ENCODE data around the gene SELENOK.

The SELENOK gene

GRCh38 chr3:53881691-53882593, 9.7 kb downstream of the SELENOK start, which contains the start of gene ACTR8:
ACTR8 (minus strand) TSS chr3:53882152; CDS start chr3:53882101, 51 bp downstream.
- peak; percentile 89 for DNase-seq

- DNase-seq, result no peak
Observed at GRCh38 chr3:53880396-53881345, 11.0 kb downstream of the SELENOK start.

DNA sequence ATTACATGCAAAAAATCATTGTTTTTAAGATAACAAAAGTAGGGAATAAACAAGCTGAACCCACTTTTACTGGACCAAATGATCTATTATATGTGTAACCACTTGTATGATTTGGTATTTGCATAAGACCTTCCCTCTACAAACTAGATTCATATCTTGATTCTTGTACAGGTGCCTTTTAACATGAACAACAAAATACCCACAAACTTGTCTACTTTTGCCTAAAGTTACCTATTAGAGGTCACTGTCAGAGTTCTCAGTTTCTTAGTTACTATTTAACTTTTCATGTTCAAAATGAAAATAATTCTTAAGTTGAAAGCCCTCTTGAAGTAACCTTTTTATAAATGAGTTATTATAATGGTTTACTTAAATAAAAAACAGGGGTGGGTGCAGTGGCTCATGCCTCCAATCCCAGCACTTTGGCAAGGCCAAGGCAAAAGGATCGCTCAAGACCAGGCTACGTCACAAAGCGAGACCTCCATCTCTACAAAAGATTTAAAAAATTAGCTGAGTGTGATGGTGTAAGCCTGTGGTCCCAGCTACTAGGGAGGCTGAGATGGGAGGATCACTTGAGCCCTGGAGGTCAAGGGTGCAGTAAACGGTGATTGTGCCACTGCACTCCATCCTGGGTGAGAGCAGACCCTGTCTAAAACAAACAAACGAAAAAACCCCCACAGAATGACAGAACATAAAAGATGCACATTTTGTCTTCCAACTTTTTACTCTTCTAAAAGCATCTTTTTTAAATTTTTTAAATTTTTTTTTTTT, 25.7 kb downstream of the SELENOK start:
- DNase-seq, result no peak

DNA sequence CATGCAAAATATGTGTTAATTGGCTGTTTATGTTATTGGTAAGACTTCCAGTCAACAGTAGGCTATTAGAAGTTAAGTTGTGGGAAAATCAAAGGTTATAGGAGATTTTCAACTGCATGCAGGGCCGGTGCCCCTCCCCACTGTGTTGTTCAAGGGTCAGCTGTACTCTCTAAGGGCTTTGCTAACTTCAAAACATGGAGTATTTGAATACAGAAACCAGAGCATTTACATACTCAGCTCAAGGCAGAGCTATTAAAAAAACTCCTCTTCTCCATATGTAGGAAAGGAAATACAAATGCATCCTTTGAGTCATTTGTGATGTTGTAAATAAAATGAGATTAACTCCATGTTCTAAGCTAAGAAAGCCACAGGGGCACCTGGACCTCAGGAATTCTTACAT, 28.5 kb downstream of the SELENOK start:
- no peak for DNase-seq

DNA sequence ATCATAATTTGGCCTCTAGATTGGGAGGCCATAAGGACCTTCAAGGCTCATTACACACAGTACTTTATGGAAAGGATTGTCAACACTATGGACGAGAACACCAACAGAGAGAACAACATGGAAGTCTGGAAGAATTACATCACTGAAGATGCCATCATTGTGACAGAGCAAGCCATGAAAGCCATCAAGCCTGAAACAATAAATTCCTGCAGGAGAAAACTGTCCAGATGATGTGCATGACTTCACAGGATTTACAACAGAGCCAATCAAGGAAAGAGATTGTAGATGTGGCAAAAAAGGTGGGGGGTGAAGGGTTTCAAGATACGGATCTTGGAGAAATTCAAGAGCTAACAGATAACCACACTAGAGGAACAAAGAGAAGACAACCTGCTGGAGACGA, 29.4 kb downstream of the SELENOK start:
- DNase-seq, result no peak

DNA sequence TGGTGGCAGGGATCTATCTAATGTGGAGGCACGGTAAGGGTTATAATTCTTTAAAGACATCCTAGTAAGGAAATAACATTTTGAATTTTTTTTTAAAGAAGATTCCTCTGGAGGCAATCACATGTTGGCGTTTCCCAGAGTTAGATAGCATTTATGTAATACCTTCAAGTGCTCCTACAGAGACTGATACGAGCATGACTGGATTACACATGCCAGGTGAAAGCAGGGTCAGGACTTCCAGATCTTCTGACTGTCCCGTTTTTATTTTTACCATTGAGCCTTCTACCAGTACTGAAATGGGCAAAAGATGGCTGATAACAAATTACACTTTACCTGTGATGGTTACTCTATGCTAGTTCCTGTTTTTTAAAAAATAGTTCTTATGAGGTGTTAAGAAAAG, 31.5 kb downstream of the SELENOK start:
- DNase-seq, result no peak

- no peak for DNase-seq
Observed at GRCh38 chr3:53859178-53859577, 32.5 kb downstream of the SELENOK start.

- no peak for DNase-seq
Observed at GRCh38 chr3:53858096-53858741, 33.4 kb downstream of the SELENOK start.

DNA sequence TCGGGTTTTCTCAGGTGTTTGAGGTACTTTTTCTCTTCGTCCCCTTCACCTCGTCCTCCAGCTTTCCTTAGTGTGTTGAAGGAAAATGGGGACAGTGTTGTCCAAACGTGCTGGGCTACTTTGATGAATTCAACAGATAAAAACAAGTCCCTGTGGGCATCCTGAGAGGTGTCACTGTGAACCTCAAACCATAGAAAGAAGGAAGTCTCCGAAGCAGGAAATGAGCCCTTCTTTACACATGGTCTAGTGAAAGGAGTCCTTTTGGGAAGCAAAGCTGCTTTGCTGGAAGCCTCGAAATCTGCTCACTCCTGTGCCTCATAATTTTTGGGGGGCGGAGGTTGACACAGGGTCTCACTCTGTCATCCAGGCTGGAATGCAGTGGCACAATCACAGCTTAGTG, 34.7 kb downstream of the SELENOK start:
- DNase-seq, result no peak

GRCh38 chr3:53850895-53851294, 40.8 kb downstream of the SELENOK start:
- no peak for DNase-seq

- DNase-seq, result no peak
Observed at GRCh38 chr3:53849916-53850315, 41.7 kb downstream of the SELENOK start.

DNA sequence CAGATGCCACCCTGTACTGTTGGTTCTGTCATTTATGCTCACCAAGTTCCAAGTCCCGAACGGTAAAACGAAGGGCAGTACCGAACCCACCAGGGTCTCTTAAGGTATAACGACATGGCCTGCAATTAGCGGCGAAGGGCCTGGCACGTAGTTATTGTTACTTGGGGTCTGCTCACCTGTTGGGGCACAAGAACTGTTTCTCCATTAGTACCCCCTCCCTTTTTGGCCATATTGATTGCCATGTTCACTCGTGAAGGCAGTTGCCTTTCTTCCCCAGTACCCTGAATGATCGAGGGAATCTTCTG, 44.9 kb downstream of the SELENOK start:
- no peak for DNase-seq

GRCh38 chr3:53846134-53846850, 45.4 kb downstream of the SELENOK start, which contains the start of the genes CHDH and IL17RB:
CHDH (minus strand) TSS chr3:53846419; CDS start chr3:53824008, 22,411 bp downstream.
IL17RB (plus strand) TSS chr3:53846568; CDS start chr3:53846589, 21 bp downstream.
- peak; percentile 41 for DNase-seq

GRCh38 chr3:53845881-53846133, 45.9 kb downstream of the SELENOK start:
- no peak for DNase-seq

DNA sequence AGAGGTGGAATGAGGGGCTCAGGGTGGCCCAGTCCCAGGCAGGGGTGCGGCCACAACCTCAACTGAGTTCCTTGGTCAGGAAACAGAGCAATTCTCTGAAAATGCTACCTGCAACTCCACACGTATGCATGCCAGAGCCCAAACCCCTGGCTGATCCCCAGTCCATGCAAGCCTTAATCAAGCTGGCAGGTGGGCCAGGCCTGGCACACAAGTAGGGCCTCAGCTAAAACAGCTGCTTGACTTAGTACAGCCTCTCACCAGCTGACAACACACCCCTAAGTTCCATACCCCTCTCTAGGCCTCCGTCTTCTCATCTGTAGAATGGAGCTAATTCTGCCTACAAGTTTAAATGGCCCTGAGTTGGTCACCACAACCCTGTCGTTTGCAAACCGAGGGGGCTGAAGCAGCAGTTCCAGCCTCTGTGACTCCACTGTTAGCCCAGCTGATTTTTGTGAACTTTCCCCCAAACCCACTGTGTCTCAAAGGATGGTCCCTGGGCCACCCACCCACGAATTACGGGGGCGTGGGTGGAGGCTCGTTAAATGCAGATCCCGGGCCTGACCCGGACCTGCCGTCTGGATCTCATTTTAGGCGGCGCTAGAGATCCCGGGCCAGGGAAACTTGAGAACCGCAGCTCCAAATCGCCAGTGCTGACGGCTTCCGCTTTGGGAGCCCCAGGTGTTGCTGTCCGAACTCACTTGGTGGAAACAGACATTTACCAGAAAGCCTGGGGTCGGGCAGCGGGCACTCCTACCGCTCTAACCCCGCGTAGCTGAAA, 46.4 kb downstream of the SELENOK start:
- peak; percentile 28 for DNase-seq

DNA sequence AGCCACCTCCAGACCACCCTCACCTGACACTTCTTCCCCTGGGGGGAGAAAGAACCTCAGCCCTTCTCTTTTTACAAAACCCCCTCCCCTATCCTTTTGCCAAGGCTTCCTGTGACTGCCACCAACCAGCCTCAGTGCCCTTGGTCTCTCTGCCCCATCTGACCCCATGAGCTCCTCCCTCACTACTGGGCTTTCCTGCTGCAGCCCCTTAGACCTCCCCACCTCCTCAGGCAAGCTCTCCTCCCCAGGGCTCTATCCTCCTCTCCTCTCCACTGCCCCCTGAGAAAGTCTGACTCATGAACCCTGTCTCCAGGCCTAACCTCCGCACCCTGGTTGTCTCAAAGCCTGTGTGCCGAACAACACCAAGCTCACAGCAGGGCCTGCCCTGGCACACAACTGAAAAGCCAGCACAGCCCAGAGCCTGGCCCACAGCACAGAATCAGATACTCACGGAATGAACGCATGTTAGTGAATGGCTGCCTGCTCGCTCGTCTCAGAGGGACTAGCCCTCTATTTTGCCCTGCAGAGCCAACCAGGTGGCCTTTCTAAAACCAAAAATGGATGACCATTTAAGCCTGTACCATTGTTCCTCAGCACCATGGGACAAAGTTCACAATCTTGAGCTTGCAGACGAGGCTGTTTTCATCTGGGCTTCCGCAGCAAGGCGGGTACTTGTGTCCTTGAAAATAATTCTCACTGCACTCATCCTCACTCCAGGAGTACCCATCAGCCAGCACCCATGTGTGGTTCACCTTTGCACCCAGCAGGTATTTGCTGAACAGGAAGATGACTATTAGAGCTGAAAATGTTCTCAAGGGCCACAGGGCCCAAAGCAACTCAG, 47.2 kb downstream of the SELENOK start:
- no peak for DNase-seq

GRCh38 chr3:53843195-53844177, 48.2 kb downstream of the SELENOK start:
- DNase-seq, result no peak

- DNase-seq, result no peak
Observed at GRCh38 chr3:53842436-53843194, 49.0 kb downstream of the SELENOK start.
